Endodermal cell (in vitro differentiated cells): Measurements from ENCODE around the gene DAPK1. TPM values are rescaled to one million over a fixed set of nuclear protein-coding genes. Genes with fewer than 3 reads are reported as not detected.

Experiments
- DNase-seq: peaks from one replicate; pipeline ENCODE4 v3.0.0-alpha.2; 2017
- H3K27ac ChIP-seq: 2 replicates; pipeline ENCODE4 v1.5.1; 2013; ENCODE audit warnings: mild to moderate bottlenecking, low read depth, low read length, moderate library complexity
- H3K27me3 ChIP-seq: 2 replicates; pipeline ENCODE4 v1.6.1; 2013; ENCODE audit warnings: mild to moderate bottlenecking, low read length, moderate library complexity; ENCODE audit not compliant: insufficient read depth, control insufficient read depth, poor library complexity, severe bottlenecking
- H3K36me3 ChIP-seq: 2 replicates; pipeline ENCODE4 v1.7.0; 2013; ENCODE audit warnings: mild to moderate bottlenecking, low read length, moderate library complexity; ENCODE audit not compliant: control insufficient read depth, insufficient read depth
- H3K4me1 ChIP-seq: one replicate; pipeline ENCODE4 v1.7.0; 2013; ENCODE audit warnings: low read length; ENCODE audit not compliant: control insufficient read depth, insufficient read depth
- H3K4me3 ChIP-seq: 2 replicates; pipeline ENCODE4 v1.5.1; 2013; ENCODE audit warnings: mild to moderate bottlenecking, low read length, moderate library complexity
- H3K9ac ChIP-seq: 2 replicates; pipeline ENCODE4 v1.6.1; 2013; ENCODE audit warnings: mild to moderate bottlenecking, low read length, moderate library complexity; ENCODE audit not compliant: poor library complexity, severe bottlenecking; ENCODE audit errors: extremely low read depth
- H3K9me3 ChIP-seq: 2 replicates; pipeline ENCODE4 v1.6.1; 2013; ENCODE audit warnings: mild to moderate bottlenecking, low read length, moderate library complexity; ENCODE audit not compliant: control insufficient read depth
- H3K27ac Mint-ChIP-seq: 2 replicates; pipeline ENCODE4 v1.8.0; 2020; ENCODE audit warnings: mixed read lengths
- H3K27me3 Mint-ChIP-seq: 2 replicates; pipeline ENCODE4 v1.8.0; 2021; ENCODE audit warnings: mild to moderate bottlenecking, mixed read lengths; ENCODE audit not compliant: insufficient read depth
- H3K36me3 Mint-ChIP-seq: 2 replicates; pipeline ENCODE4 v1.8.0; 2020; ENCODE audit warnings: low read depth, mixed read lengths
- H3K4me1 Mint-ChIP-seq: 2 replicates; pipeline ENCODE4 v1.8.0; 2020; ENCODE audit warnings: mixed read lengths
- H3K4me3 Mint-ChIP-seq: 2 replicates; pipeline ENCODE4 v1.8.0; 2020; ENCODE audit warnings: mild to moderate bottlenecking, moderate library complexity, mixed read lengths
- H3K9me3 Mint-ChIP-seq: 2 replicates; pipeline ENCODE4 v1.8.0; 2020; ENCODE audit warnings: mild to moderate bottlenecking, mixed read lengths
- WGBS, 2 experiments: methylation state at CpG; one replicate each; pipeline versions ENCODE4 v1.1.5 to v1.1.7; 2013; ENCODE audit warnings: missing lambda C conversion rate in 2 of 2, mixed read lengths in 1 of 2; ENCODE audit not compliant: insufficient coverage in 1 of 2, insufficient read length in 1 of 2; 5-methylcytosine and 5-hydroxymethylcytosine counted together
- long read RNA-seq, 4 experiments: library from polyadenylated mRNA in 2 of 4; library from RNA in 1 of 4; library from capped mRNA in 1 of 4; stranded (forward) in 3 of 4; unstranded in 1 of 4; transcript quantifications; one replicate each; pipeline ENCODE4 v2.0.0, GENCODE V29; 2020 to 2021; ENCODE audit warnings: inconsistent platforms in 1 of 4
- polyA plus RNA-seq, 2 experiments: library from polyadenylated mRNA; stranded (reverse); fragments of 50-300 nt; gene quantifications; one replicate each; pipeline ENCODE4 v1.2.3, GENCODE V29; 2013
- total RNA-seq, 2 donors: library from RNA; stranded (reverse); fragmentation: NEBNext Ultra II Directional in 1 of 2; extraction: Animal tissue kit (Norgen Biotek cat#: 25700) in 1 of 2; gene quantifications; 2 replicates in 1 of 2; 3 replicates in 1 of 2; pipeline ENCODE4 v1.2.1, GENCODE V29; 2021
- TF ChIP-seq, protein P1 (sequence below): fragments of 200-600 bp; sonication (generic); conservative IDR thresholded peaks from 2 replicates; pipeline ENCODE4 v1.5.0; 2021; ENCODE audit warnings: antibody characterized with exemption, mild to moderate bottlenecking

Gene DAPK1
- total RNA-seq, result 100 to 1,000 TPM; 117 to 139 TPM
- 39.1 TPM for polyA plus RNA-seq (2013, experiment 1 of 2)
- polyA plus RNA-seq (2013, experiment 2 of 2), result 33.2 TPM
- long read RNA-seq, experiment 1, partial matches to known transcripts, result 18 of 26 reads
- long read RNA-seq, experiment 1, other reads (novel, unspliced or antisense), result 8 of 26 reads
- long read RNA-seq, experiment 2, full-length matches to known transcripts, result 67 of 112 reads
- long read RNA-seq, experiment 2, partial matches to known transcripts, result 31 of 112 reads
- long read RNA-seq, experiment 2, other reads (novel, unspliced or antisense), result 14 of 112 reads
- long read RNA-seq, experiment 3, full-length matches to known transcripts, result 78 of 155 reads
- long read RNA-seq, experiment 3, partial matches to known transcripts, result 45 of 155 reads
- long read RNA-seq, experiment 3, other reads (novel, unspliced or antisense), result 32 of 155 reads
- long read RNA-seq, experiment 4, partial matches to known transcripts, result 1 of 2 reads
- long read RNA-seq, experiment 4, other reads (novel, unspliced or antisense), result 1 of 2 reads

GRCh38 chr9:87497604-87498045 is at the start of gene DAPK1:
Gene DAPK1, plus strand, starts transcription at chr9:87497867. Its CDS starts 1,211 bp downstream, at chr9:87499078.
- H3K4me3 ChIP-seq, result peak within 1 kb of the TSS; percentile 90
- Mint-ChIP-seq H3K27ac (peak within 1 kb of the TSS; percentile 95), H3K4me3 (peak within 1 kb of the TSS; percentile 93), H3K27me3 (peaks cover 9% of the 10 kb centered on the region), H3K4me1 (peaks cover 33% of the 10 kb centered on the region), H3K9me3 (no peaks in the 10 kb centered on the region), H3K36me3 (peaks cover 23% of the 10 kb centered on the region)
- H3K27me3 ChIP-seq, result no peaks in the 10 kb centered on the region
- peaks cover 16% of the 10 kb centered on the region for H3K36me3 ChIP-seq
- H3K9me3 ChIP-seq, result no peaks in the 10 kb centered on the region
- peak within 1 kb of the TSS; percentile 81 for H3K9ac ChIP-seq
- TF ChIP-seq, protein P1, sequence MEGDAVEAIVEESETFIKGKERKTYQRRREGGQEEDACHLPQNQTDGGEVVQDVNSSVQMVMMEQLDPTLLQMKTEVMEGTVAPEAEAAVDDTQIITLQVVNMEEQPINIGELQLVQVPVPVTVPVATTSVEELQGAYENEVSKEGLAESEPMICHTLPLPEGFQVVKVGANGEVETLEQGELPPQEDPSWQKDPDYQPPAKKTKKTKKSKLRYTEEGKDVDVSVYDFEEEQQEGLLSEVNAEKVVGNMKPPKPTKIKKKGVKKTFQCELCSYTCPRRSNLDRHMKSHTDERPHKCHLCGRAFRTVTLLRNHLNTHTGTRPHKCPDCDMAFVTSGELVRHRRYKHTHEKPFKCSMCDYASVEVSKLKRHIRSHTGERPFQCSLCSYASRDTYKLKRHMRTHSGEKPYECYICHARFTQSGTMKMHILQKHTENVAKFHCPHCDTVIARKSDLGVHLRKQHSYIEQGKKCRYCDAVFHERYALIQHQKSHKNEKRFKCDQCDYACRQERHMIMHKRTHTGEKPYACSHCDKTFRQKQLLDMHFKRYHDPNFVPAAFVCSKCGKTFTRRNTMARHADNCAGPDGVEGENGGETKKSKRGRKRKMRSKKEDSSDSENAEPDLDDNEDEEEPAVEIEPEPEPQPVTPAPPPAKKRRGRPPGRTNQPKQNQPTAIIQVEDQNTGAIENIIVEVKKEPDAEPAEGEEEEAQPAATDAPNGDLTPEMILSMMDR, result peak; percentile 42
- peak; percentile 94 for DNase-seq
- 0% methylated on average over 22 to 55 of the region's 55 CpGs for WGBS, 2 experiments
- peak within 1 kb of the TSS; percentile 92 for H3K27ac ChIP-seq
- no peaks in the 10 kb centered on the region for H3K4me1 ChIP-seq

GRCh38 chr9:87451149-87451548 is 46.5 kb upstream of the DAPK1 start:
- Histone ChIP-seq H3K4me1 (no peaks in the 10 kb centered on the region), H3K9me3 (peaks cover 27% of the 10 kb centered on the region), H3K27ac (no peak overlapping the region), H3K4me3 (no peak overlapping the region), H3K36me3 (no peaks in the 10 kb centered on the region), H3K9ac (no peak overlapping the region), H3K27me3 (no peaks in the 10 kb centered on the region)
- 92 to 93% methylated on average over 2 to 6 of the region's 6 CpGs for WGBS, 2 experiments
- peaks cover 9% of the 10 kb centered on the region for H3K4me1 Mint-ChIP-seq
- peaks cover 3% of the 10 kb centered on the region for H3K27me3 Mint-ChIP-seq
- peaks cover 28% of the 10 kb centered on the region for H3K9me3 Mint-ChIP-seq
- DNase-seq, result no peak
- H3K27ac Mint-ChIP-seq, result no peak overlapping the region
- TF ChIP-seq, protein P1, result no peak
- no peaks in the 10 kb centered on the region for H3K36me3 Mint-ChIP-seq
- no peak overlapping the region for H3K4me3 Mint-ChIP-seq

GRCh38 chr9:87455407-87455806 is 42.3 kb upstream of the DAPK1 start:
- Mint-ChIP-seq H3K4me1 (no peaks in the 10 kb centered on the region), H3K36me3 (peaks cover 2% of the 10 kb centered on the region), H3K9me3 (peaks cover 51% of the 10 kb centered on the region), H3K4me3 (no peak overlapping the region), H3K27ac (no peak overlapping the region), H3K27me3 (peaks cover 5% of the 10 kb centered on the region)
- peak overlapping the region; percentile 41 for H3K4me3 ChIP-seq
- H3K4me1 ChIP-seq, result no peaks in the 10 kb centered on the region
- 87 to 100% methylated on average over 1 of the region's 1 CpG for WGBS, 2 experiments
- no peak overlapping the region for H3K27ac ChIP-seq
- H3K9me3 ChIP-seq, result peaks cover 28% of the 10 kb centered on the region
- TF ChIP-seq, protein P1, result no peak
- H3K36me3 ChIP-seq, result no peaks in the 10 kb centered on the region
- peak; percentile 61 for DNase-seq
- H3K27me3 ChIP-seq, result no peaks in the 10 kb centered on the region
- no peak overlapping the region for H3K9ac ChIP-seq
